ENCODE measurements around the gene CFAP54. TPM values are rescaled to one million over a fixed set of nuclear protein-coding genes. Genes with fewer than 3 reads are reported as not detected.

Gene CFAP54
- total and polyA plus RNA-seq, 2 of the 4 experiments (the other 2 are of a cell fraction) = 0.18 to 0.41 TPM

DNA sequence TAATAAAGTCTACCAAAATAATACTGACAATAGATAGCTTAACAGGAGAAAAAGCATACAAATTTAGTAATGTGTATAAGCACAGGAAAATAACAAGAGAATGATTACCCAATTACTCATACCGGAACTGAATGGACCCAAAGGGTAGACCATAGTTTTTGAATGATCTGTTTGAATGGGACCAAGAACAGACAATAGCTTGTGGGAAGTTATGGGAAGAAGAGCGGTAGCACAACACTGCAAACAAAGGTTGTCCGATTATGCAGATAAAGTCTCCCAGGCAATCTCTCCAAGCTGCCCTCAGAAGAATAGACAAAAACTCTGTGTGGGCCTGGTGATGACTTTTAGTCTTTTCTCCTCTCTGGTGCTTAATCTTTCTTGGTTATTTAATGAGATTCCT, 321.1 kb downstream of the CFAP54 start:
- no peaks in the 10 kb centered on the region for H4K20me1 ChIP-seq (ENCODE audit: insufficient read depth, low read length)
- no peak overlapping the region for H2AFZ ChIP-seq (replicated peaks; ENCODE audit: low read length, poor library complexity)
- in situ Hi-C loops (cut with MboI; ENCODE audit: low sequenced_read_pairs) = no loop called here
- H3K9me3 ChIP-seq (ENCODE audit: control insufficient read depth, insufficient read depth, low read length) = no peaks in the 10 kb centered on the region
- POLR2A ChIA-PET (ENCODE audit: unreplicated experiment) = no interaction called here
- CTCF ChIA-PET = interaction anchor here (1.0 to 1.3 kb wide), 3 partner anchors 11 to 17 kb away, joined by 3 to 4 read pairs (median 4); no protein-coding TSS in a partner anchor
- H4K8ac ChIP-seq (ENCODE audit: low read depth in 2 of 2, low read length in 2 of 2) = no peak overlapping the region
- no TSS peak for BruUV-seq (replicated peaks)
- no peak overlapping the region for H3K23ac ChIP-seq (ENCODE audit: low read depth, low read length)
- no peak overlapping the region for H2BK20ac ChIP-seq (ENCODE audit: low read depth, low read length)
- no peak overlapping the region for H4K91ac ChIP-seq (ENCODE audit: insufficient read depth, low read depth, low read length)
- dilution Hi-C loops (cut with HindIII; ENCODE audit: low sequenced_read_pairs, unreplicated experiment) = no loop called here
- intact Hi-C loops (cut with micrococcal nuclease) = no loop called here
- H4K5ac ChIP-seq (ENCODE audit: low read depth, low read length) = no peak overlapping the region
- H3K27me3 ChIP-seq (ENCODE audit: control insufficient read depth, insufficient read depth, low read length) = no peaks in the 10 kb centered on the region
- H2BK15ac ChIP-seq (ENCODE audit: low read depth, low read length) = no peak overlapping the region
- H2BK120ac ChIP-seq (ENCODE audit: low read depth, low read length) = no peak overlapping the region
- H3K4ac ChIP-seq (ENCODE audit: low read depth, low read length) = no peak overlapping the region
- H3K27ac ChIP-seq (ENCODE audit: insufficient read depth, low read length) = no peak overlapping the region
- no peak overlapping the region for H3K4me3 ChIP-seq (ENCODE audit: insufficient read depth, low read depth, low read length)
- no peak overlapping the region for H3K9ac ChIP-seq (ENCODE audit: low read depth, low read length)
- no peak overlapping the region for H2BK5ac ChIP-seq (ENCODE audit: low read depth, low read length, poor library complexity, severe bottlenecking)
- no peak overlapping the region for H3K14ac ChIP-seq (replicated peaks; ENCODE audit: low read depth, low read length)
- no peak for DNase-seq
- H3K36me3 ChIP-seq (ENCODE audit: control insufficient read depth, insufficient read depth, low read length) = no peaks in the 10 kb centered on the region
- no CpG with 5 or more reads among the region's 3 CpGs for WGBS, 2 experiments (ENCODE audit: extremely low coverage in 2 of 2, insufficient read length in 1 of 2)
- no peak overlapping the region for H2AK9ac ChIP-seq (replicated peaks; ENCODE audit: low read depth, low read length, poor library complexity)
- H3K4me1 ChIP-seq (ENCODE audit: control insufficient read depth, insufficient read depth, low read length) = no peaks in the 10 kb centered on the region
- no peak overlapping the region for H3K18ac ChIP-seq (ENCODE audit: low read depth, low read length)
- no peak for ATAC-seq (ENCODE audit: low read depth)
- TF ChIP-seq MAFK (IDR thresholded peaks at IDR 0.05; ENCODE audit: low read depth, low read length) (no peak), MAZ (IDR thresholded peaks at IDR 0.05; ENCODE audit: borderline replicate concordance, low read depth, low read length) (no peak), BHLHE40 (IDR thresholded peaks at IDR 0.05; ENCODE audit: low read depth, low read length) (no peak), CEBPB (IDR thresholded peaks at IDR 0.05; ENCODE audit: low read depth, low read length) (no peak), RAD21 (IDR thresholded peaks at IDR 0.05; ENCODE audit: low read length) (no peak), RFX5 (IDR thresholded peaks at IDR 0.05; ENCODE audit: low read depth, low read length) (no peak), CHD1 (IDR thresholded peaks at IDR 0.05; ENCODE audit: low read depth, low read length) (no peak), MXI1 (IDR thresholded peaks at IDR 0.05; ENCODE audit: borderline replicate concordance, low read depth, low read length) (no peak), FOS (IDR thresholded peaks at IDR 0.05; ENCODE audit: low read depth, low read length) (no peak), SMC3 (IDR thresholded peaks at IDR 0.05; ENCODE audit: low read depth, low read length) (no peak), POLR2A (IDR thresholded peaks at IDR 0.05; ENCODE audit: low read depth, low read length) (no peak), NFE2L2 (IDR thresholded peaks at IDR 0.05; ENCODE audit: low read depth, low read length) (no peak), RCOR1 (IDR thresholded peaks at IDR 0.05; ENCODE audit: insufficient replicate concordance, low read length) (no peak)
- TF ChIP-seq, protein P1, sequence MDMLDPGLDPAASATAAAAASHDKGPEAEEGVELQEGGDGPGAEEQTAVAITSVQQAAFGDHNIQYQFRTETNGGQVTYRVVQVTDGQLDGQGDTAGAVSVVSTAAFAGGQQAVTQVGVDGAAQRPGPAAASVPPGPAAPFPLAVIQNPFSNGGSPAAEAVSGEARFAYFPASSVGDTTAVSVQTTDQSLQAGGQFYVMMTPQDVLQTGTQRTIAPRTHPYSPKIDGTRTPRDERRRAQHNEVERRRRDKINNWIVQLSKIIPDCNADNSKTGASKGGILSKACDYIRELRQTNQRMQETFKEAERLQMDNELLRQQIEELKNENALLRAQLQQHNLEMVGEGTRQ (IDR thresholded peaks at IDR 0.05; ENCODE audit: low read depth, low read length) = no peak
- TF ChIP-seq, protein P2, sequence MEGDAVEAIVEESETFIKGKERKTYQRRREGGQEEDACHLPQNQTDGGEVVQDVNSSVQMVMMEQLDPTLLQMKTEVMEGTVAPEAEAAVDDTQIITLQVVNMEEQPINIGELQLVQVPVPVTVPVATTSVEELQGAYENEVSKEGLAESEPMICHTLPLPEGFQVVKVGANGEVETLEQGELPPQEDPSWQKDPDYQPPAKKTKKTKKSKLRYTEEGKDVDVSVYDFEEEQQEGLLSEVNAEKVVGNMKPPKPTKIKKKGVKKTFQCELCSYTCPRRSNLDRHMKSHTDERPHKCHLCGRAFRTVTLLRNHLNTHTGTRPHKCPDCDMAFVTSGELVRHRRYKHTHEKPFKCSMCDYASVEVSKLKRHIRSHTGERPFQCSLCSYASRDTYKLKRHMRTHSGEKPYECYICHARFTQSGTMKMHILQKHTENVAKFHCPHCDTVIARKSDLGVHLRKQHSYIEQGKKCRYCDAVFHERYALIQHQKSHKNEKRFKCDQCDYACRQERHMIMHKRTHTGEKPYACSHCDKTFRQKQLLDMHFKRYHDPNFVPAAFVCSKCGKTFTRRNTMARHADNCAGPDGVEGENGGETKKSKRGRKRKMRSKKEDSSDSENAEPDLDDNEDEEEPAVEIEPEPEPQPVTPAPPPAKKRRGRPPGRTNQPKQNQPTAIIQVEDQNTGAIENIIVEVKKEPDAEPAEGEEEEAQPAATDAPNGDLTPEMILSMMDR (conservative IDR thresholded peaks at IDR 0.05; ENCODE audit: low read depth, low read length) = no peak
- TF ChIP-seq, protein P3, sequence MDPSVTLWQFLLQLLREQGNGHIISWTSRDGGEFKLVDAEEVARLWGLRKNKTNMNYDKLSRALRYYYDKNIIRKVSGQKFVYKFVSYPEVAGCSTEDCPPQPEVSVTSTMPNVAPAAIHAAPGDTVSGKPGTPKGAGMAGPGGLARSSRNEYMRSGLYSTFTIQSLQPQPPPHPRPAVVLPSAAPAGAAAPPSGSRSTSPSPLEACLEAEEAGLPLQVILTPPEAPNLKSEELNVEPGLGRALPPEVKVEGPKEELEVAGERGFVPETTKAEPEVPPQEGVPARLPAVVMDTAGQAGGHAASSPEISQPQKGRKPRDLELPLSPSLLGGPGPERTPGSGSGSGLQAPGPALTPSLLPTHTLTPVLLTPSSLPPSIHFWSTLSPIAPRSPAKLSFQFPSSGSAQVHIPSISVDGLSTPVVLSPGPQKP (IDR thresholded peaks at IDR 0.05; ENCODE audit: borderline replicate concordance, low read depth, low read length) = no peak
- no peaks in the 10 kb centered on the region for H3K79me1 ChIP-seq (ENCODE audit: low read depth in 1 of 2, low read length in 2 of 2)
- H2AK5ac ChIP-seq (ENCODE audit: low read depth, low read length) = no peak overlapping the region
- no peak overlapping the region for H3K4me2 ChIP-seq (ENCODE audit: low read depth, low read length)
- no peaks in the 10 kb centered on the region for H3K9me1 ChIP-seq (ENCODE audit: insufficient read depth, low read length)
- H3K56ac ChIP-seq (ENCODE audit: extremely low read depth, insufficient read depth, low read length) = no peak overlapping the region

All from IMR-90 (cell line).